Measurements from ENCODE around the gene ZNF841. TPM values are rescaled to one million over a fixed set of nuclear protein-coding genes. Genes with fewer than 3 reads are reported as not detected.

Gene ZNF841
- total RNA-seq: 10 to 100 TPM; 27.7 to 27.9 TPM

DNA sequence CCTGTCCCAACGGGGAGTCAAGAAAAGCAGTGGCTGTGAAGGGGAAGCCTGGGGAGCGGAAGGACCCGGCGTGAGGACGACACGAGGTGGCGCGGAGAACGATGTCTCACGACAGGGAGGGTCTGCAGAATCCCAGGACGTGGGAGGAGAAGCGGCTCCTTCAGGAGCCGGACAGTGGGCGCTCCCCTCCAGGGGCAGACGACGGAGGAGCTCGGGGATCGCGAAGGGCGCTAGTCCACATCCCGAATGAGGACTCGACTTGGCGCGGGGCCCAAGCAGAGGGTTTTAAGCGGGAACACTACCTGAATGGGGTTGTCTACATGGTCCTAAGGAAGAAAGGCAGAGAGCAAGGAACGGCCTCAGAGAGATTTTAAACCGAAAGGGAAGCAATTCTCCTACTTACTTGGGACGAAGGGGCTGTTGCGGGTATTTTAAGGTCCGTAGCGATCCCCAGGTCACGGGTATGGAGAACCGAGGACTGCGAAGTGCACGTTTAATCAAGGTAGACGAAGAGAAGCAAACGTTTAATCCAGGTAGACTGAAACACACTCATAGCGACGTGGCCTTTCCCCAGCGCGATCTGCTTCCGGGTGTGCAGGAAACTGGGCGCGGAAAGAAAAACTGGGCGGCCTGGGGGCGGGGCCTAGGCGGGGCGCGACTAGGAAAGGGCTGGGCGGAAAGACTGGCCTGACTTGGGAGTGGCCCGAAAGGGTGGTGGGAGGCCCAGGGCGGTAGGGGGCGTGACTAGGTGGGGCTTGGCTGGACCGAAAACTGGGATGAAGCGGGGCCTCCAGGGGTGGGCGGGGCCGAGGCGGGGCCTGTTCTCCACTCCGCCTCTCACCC is at the start of gene ZNF841:
TSS of gene ZNF841 (minus strand) at position 594 of the 843 bp plus-strand sequence. CDS start 10,964 bp downstream, outside the sequence.
- ChIA-PET CTCF (interaction anchor here (1.3 kb wide), 1 partner anchor 12 kb away, joined by 3 read pairs; no protein-coding TSS in a partner anchor), POLR2A (no interaction called here)
- H3K36me3 Mint-ChIP-seq (ENCODE audit: low read depth): peaks cover 61% of the 10 kb centered on the region
- H3K27ac Mint-ChIP-seq: peak within 1 kb of the TSS; percentile 97
- H3K4me1 Mint-ChIP-seq: peaks cover 26% of the 10 kb centered on the region
- DNase-seq: peak; percentile 90
- H3K9me3 Mint-ChIP-seq: peaks cover 72% of the 10 kb centered on the region
- peak within 1 kb of the TSS; percentile 97 for H3K4me3 Mint-ChIP-seq
- H3K27me3 Mint-ChIP-seq: no peaks in the 10 kb centered on the region

DNA sequence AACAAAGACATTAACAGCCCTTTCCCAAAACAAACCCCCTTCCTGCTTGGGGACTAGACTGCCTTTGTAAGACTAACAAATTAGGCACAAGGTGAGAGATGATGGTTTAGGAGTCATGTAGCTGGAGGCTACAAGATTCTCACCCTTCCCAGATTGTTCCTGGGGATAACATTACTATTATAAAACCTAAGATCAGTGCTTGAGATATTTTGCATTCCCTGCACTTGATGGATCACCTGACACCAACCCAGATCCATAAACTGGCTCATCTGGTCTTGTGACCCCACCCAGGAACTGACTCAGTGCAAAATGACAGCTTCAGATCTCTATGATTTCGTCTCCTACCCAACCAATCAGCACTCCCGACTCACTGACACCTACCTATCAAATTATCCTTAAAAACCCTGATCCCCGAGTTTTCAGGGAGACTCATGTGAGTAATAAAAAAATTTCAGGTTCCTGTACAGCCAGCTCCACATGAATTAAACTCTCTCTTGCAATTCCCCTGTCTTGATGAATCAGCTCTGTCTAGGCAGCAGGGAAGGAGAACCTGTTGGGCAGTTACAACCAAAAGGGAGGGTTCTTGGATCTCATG is 46.5 kb upstream of the ZNF841 start:
- Mint-ChIP-seq H3K4me1 (peaks cover 29% of the 10 kb centered on the region), H3K4me3 (no peak overlapping the region), H3K9me3 (peaks cover 44% of the 10 kb centered on the region), H3K27ac (no peak overlapping the region), H3K27me3 (no peaks in the 10 kb centered on the region), H3K36me3 (ENCODE audit: low read depth) (peaks cover 34% of the 10 kb centered on the region)
- DNase-seq: no peak
- POLR2A ChIA-PET: no interaction called here
- CTCF ChIA-PET: no interaction called here

DNA sequence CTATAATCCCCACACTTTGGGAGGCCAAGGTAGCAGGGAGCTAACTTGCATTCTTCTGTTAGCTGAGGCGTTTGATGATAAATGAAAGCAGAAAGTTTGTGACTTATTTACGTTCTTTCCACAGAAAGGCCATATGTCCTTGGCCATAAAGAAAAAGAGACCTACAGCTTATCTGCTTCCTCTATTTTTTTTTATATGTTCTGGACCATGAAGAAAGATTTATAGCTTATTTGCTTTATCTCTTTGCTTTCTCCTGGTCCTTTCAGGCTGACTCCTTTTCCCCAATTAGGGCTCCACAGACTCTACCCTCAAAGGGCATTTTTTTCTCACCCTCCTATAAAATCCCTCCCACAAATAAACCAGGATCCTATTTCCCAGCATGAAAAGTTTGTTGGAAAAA is 45.6 kb upstream of the ZNF841 start:
- no peak for DNase-seq
- H3K27me3 Mint-ChIP-seq: no peaks in the 10 kb centered on the region
- peaks cover 29% of the 10 kb centered on the region for H3K4me1 Mint-ChIP-seq
- H3K9me3 Mint-ChIP-seq: peaks cover 44% of the 10 kb centered on the region
- H3K36me3 Mint-ChIP-seq (ENCODE audit: low read depth): peaks cover 40% of the 10 kb centered on the region
- H3K4me3 Mint-ChIP-seq: no peak overlapping the region
- H3K27ac Mint-ChIP-seq: no peak overlapping the region
- POLR2A ChIA-PET: no interaction called here
- CTCF ChIA-PET: interaction anchor here (1.6 kb wide), 1 partner anchor 96 kb away, joined by 7 read pairs; no protein-coding TSS in a partner anchor

DNA sequence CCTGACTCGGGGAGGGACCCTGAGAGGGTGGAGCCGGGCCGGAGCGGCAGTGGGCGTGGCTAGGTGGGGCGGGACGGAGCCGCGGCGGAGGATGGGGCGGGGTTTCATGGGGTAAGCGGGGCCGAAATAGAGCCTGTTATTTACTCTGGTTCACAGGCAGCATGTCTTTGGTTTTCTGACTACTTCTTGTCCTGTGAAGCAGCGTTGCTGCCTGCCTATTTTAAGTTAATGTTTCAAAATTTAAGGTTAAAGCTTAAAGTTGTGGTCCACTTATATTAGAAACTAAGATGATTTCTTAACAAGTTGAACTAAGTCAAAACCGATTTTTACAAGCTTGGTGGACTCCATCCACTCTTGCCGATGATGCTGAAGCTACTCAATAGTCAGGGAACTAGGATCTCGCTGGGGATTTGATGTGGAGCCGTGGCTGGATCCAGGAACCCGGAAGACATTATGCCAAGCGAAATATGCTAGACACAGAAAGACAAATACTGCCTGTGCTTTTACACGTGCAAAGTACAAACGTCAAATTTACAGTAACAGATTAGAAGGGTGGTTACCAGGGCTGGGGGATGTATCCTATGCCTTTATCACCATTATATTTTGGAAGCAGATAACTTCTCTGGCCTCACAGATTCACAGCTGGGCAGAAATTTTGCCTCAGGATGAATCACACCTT is 44.6 kb upstream of the ZNF841 start:
- peak overlapping the region; percentile 97 for H3K27ac Mint-ChIP-seq
- no peaks in the 10 kb centered on the region for H3K27me3 Mint-ChIP-seq
- peaks cover 48% of the 10 kb centered on the region for H3K36me3 Mint-ChIP-seq (ENCODE audit: low read depth)
- ChIA-PET POLR2A (no interaction called here), CTCF (interaction anchor here (1.6 kb wide), 1 partner anchor 97 kb away, joined by 7 read pairs; no protein-coding TSS in a partner anchor)
- H3K4me3 Mint-ChIP-seq: peak overlapping the region; percentile 92
- H3K9me3 Mint-ChIP-seq: peaks cover 46% of the 10 kb centered on the region
- no peak for DNase-seq
- peaks cover 29% of the 10 kb centered on the region for H3K4me1 Mint-ChIP-seq

DNA sequence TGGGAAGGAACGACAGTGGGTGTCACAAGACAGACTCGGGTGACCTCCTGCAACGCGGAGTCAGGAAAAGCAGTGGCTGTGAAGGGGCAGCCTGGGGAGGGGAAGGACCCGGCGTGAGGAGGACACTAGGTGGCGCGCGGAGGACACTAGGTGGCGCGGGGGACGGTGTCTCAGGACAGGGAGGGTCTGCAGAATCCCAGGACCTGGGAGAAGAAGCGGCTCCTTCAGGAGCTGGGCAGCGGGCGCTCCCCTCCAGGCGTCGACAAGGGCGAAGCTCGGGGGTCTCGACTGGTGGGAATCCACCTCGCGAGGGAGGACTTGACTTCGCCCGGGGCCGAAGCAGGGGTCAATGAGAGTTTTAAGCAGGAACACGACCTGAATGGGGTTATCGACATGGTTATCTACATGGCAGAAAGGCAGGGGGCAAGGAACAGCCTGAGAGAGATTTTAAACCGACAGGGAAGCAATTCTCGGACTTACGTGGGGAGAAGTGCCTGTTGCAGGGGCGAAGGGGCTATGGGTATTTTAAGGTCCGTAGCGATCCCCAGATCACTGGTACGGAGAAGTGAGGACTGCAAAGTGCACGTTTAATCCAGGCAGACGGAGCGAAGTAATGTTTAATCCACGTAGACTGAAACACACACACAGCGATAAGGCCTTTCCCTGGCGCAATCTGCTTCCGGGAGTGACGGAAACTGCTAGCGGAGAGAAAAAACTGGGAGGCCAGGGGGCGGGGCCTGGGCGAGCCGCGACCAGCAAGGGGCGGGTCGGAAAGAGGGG is 43.9 kb upstream of the ZNF841 start, which contains the start of gene ZNF616:
TSS of gene ZNF616 (minus strand) at position 687 of the 780 bp plus-strand sequence. CDS start 9,426 bp downstream, outside the sequence.
- Mint-ChIP-seq H3K4me3 (peak within 1 kb of the TSS; percentile 92), H3K27ac (peak within 1 kb of the TSS; percentile 97), H3K9me3 (peaks cover 49% of the 10 kb centered on the region), H3K36me3 (ENCODE audit: low read depth) (peaks cover 54% of the 10 kb centered on the region), H3K27me3 (no peaks in the 10 kb centered on the region), H3K4me1 (peaks cover 29% of the 10 kb centered on the region)
- DNase-seq: peak; percentile 97
- ChIA-PET CTCF (interaction anchor here (0.7 to 1.6 kb wide), 3 partner anchors 50 to 1329 kb away, joined by 3 to 7 read pairs (median 6); partner anchors contain the start of gene PPP2R1A), POLR2A (no interaction called here)

DNA sequence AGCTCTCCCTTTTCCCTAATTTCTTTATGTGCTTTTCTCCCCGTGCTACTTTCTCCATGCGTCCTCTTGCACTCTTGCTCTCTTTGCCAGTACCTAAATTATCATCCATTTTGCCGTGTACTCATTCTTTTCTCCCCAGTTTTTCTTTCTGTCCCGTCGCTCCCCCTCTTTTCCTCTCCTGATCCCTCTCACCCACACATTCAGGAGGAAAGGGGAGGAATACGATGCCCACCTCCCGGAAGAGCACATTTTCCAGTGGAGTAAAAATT is 43.4 kb upstream of the ZNF841 start:
- Mint-ChIP-seq H3K4me3 (peak overlapping the region; percentile 92), H3K27me3 (no peaks in the 10 kb centered on the region), H3K4me1 (peaks cover 29% of the 10 kb centered on the region), H3K9me3 (peaks cover 54% of the 10 kb centered on the region), H3K36me3 (ENCODE audit: low read depth) (peaks cover 59% of the 10 kb centered on the region), H3K27ac (peak overlapping the region; percentile 97)
- POLR2A ChIA-PET: no interaction called here
- CTCF ChIA-PET: interaction anchor here (0.6 to 1.7 kb wide), 4 partner anchors 50 to 1330 kb away, joined by 3 to 6 read pairs (median 4); partner anchors contain the start of gene PPP2R1A
- DNase-seq: no peak

DNA sequence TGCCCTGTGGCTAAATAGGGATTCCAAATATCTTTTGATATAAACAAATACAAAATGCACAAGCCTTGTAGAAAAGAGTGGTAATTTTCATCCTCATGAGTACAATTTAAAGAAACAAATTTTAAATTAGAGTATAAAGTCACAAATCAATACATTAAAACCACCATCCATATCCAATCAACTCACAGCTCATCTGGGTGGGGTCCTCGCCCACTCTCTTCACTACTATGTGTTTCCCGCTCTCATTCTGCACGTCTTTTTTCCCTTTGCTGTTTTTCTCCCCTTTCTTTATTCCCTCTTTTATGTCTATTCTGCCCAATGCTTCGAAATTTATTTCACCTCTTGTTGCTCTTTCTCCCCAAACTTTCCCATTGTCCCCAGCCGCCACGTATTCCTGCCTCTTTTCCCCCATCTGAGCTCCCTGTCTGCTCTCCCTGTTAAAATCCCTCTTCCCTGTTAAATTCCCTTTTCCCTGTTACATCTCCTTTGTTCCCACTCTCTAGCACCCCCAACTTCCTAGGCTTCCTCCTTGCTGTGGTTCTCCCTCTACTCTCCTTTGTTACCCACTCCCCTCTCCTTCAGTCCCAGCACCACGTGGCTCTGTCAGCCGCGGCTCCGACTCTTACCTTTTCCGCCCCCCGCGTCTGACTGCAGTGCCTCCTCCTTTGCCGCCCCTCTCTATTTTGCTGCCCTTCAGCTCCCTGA is 42.9 kb upstream of the ZNF841 start:
- CTCF ChIA-PET: interaction anchor here (0.6 to 1.7 kb wide), 4 partner anchors 98 to 1330 kb away, joined by 3 to 4 read pairs (median 3); no protein-coding TSS in a partner anchor
- DNase-seq: peak; percentile 9
- no peaks in the 10 kb centered on the region for H3K27me3 Mint-ChIP-seq

DNA sequence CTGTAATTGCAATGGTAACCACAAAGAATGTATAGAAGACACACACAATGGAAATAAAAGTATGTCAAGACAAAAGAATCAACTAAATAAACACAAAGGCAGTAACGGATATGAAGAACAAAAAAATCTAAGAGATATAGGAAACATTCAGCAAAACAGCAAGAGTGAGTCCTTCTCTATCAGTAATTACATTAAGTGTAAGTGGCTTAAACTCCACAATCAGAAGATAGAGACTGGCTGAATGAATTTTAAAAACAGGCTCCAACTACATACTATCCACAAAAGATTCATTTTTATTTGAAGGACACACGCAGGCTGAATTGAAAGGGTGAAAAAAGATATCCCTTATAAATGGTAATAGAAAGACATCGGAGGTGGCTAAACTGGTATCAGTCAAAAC is 24.7 kb upstream of the ZNF841 start:
- Mint-ChIP-seq H3K4me3 (no peak overlapping the region), H3K27ac (no peak overlapping the region), H3K27me3 (no peaks in the 10 kb centered on the region), H3K36me3 (ENCODE audit: low read depth) (peaks cover 93% of the 10 kb centered on the region), H3K4me1 (no peaks in the 10 kb centered on the region), H3K9me3 (peaks cover 73% of the 10 kb centered on the region)
- DNase-seq: no peak
- ChIA-PET CTCF (no interaction called here), POLR2A (no interaction called here)

More for the DNA sequence above, 42.9 kb upstream of the ZNF841 start:
- H3K4me1 Mint-ChIP-seq: peaks cover 29% of the 10 kb centered on the region
- POLR2A ChIA-PET: no interaction called here
- H3K27ac Mint-ChIP-seq: peak overlapping the region; percentile 97
- peaks cover 61% of the 10 kb centered on the region for H3K36me3 Mint-ChIP-seq (ENCODE audit: low read depth)
- H3K4me3 Mint-ChIP-seq: peak overlapping the region; percentile 92
- H3K9me3 Mint-ChIP-seq: peaks cover 56% of the 10 kb centered on the region

DNA sequence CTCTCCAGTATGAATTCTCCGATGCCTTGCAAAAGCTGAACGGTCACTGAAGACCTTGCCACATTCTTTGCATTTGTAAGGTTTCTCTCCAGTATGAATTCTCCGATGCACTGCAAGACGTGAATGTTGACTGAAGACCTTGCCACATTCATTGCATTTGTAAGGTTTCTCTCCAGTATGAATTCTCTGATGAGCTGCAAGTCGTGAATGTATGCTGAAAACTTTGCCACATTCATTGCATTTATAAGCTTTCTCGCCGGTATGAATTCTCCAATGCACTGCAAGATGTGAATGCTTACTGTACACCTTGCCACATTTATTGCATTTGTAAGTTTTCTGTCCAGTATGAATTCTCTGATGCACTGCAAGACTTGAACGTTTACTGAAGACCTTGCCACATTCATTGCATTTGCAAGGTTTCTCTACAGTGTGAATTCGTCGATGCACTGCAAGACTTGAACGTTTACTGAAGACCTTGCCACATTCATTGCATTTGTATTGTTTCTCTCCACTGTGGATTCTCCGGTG is 20.0 kb upstream of the ZNF841 start:
- no peaks in the 10 kb centered on the region for H3K4me1 Mint-ChIP-seq
- ChIA-PET POLR2A (no interaction called here), CTCF (no interaction called here)
- peaks cover 83% of the 10 kb centered on the region for H3K9me3 Mint-ChIP-seq
- no peak overlapping the region for H3K27ac Mint-ChIP-seq
- H3K4me3 Mint-ChIP-seq: no peak overlapping the region
- H3K27me3 Mint-ChIP-seq: no peaks in the 10 kb centered on the region
- H3K36me3 Mint-ChIP-seq (ENCODE audit: low read depth): peaks cover 68% of the 10 kb centered on the region
- no peak for DNase-seq

DNA sequence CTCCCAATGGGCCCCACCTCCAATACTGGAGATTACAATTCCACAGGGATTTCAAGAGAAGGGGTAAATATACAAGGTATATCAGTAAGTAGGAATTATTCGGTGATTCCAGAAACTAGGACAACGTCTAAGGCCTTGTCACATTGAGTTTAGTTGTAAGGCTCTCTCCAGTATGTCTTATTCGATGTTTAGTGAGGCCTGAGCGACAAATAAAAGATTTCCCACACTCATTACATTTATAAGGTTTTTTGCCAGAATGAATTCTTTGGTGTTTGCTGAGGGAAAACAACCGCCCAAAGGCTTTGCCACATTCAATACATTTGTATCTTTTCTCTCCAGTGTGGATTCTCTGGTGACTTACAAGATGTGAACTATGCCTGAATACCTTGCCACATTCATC is 19.1 kb upstream of the ZNF841 start:
- ChIA-PET CTCF (no interaction called here), POLR2A (no interaction called here)
- H3K9me3 Mint-ChIP-seq: peaks cover 80% of the 10 kb centered on the region
- H3K4me1 Mint-ChIP-seq: no peaks in the 10 kb centered on the region
- H3K27me3 Mint-ChIP-seq: no peaks in the 10 kb centered on the region
- no peak overlapping the region for H3K4me3 Mint-ChIP-seq
- H3K36me3 Mint-ChIP-seq (ENCODE audit: low read depth): peaks cover 62% of the 10 kb centered on the region
- DNase-seq: no peak
- H3K27ac Mint-ChIP-seq: no peak overlapping the region

DNA sequence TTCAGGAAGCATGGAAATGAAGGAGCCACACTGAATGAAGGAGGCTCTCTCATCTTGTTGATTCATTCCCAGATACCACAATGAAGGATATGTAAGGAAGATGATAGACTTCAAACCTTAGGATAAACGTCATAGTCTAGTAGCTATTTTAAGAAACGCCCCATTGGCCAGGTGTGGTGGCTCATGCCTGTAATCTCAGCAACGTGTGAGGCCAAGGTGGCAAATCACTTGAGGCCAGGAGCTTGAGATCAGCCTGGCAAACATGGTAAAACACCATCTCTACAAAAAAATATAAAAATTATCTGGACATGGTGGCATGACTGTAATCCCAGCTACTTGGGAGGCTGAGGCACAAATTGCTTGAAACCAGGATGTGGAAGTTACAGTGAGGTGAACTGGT is 17.1 kb upstream of the ZNF841 start:
- Mint-ChIP-seq H3K4me3 (no peak overlapping the region), H3K9me3 (peaks cover 71% of the 10 kb centered on the region), H3K36me3 (ENCODE audit: low read depth) (peaks cover 41% of the 10 kb centered on the region), H3K27ac (no peak overlapping the region), H3K27me3 (no peaks in the 10 kb centered on the region), H3K4me1 (no peaks in the 10 kb centered on the region)
- ChIA-PET CTCF (no interaction called here), POLR2A (no interaction called here)
- DNase-seq: no peak

DNA sequence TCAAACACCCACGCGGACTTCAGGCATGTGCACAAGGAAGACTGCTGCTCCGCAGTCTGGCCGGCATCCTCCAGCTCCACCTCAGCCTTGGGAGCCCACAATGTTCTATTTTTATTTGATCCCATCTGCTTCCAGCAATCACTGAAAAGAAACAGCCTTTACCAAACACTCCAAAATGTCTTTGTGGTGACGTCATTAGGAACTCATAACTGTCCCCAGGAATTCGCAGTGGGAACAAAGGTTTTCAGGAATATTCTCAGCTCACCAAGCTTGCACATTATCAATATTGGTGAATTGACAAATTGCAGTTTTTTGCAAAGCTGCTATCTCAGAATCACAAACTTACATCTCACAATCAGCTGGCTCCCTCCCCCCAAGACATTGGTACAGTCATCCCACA is 15.2 kb upstream of the ZNF841 start:
- H3K4me3 Mint-ChIP-seq: no peak overlapping the region
- H3K36me3 Mint-ChIP-seq (ENCODE audit: low read depth): peaks cover 26% of the 10 kb centered on the region
- DNase-seq: no peak
- POLR2A ChIA-PET: no interaction called here
- H3K9me3 Mint-ChIP-seq: peaks cover 68% of the 10 kb centered on the region
- CTCF ChIA-PET: interaction anchor here (1.3 kb wide), 1 partner anchor 13 kb away, joined by 3 read pairs; no protein-coding TSS in a partner anchor
- peak overlapping the region; percentile 16 for H3K27ac Mint-ChIP-seq
- no peaks in the 10 kb centered on the region for H3K4me1 Mint-ChIP-seq
- no peaks in the 10 kb centered on the region for H3K27me3 Mint-ChIP-seq

All from activated CD4-positive, alpha-beta T cell treated with anti-CD3 and anti-CD28 coated beads, Interleukin-2, amount 10 ng/mL, durations not matched to agents 7 days and 5 days (primary cell).